ENCODE results near the gene ZCWPW1.

DNA sequence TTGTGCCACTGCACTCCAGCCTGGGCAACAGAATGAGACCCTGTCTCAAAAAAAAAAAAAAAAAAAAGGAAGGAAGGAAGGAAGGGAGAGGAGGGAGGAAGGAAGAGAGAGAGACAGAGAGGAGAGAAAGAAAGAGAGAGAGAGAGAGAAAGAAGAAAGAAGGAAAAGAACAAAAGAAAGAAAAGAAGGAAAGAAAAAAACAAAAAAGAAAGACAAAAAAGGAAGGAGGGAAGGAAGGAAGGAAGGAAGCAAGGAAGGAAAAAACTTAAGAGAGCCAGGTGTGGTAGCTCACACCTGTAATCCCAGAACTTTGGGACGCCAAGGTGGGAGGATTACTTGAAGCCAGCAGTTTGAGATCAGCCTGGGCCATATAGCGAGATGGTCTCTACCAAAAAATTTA, 36.3 kb upstream of the ZCWPW1 start:
- TF ChIP-seq, protein P1, sequence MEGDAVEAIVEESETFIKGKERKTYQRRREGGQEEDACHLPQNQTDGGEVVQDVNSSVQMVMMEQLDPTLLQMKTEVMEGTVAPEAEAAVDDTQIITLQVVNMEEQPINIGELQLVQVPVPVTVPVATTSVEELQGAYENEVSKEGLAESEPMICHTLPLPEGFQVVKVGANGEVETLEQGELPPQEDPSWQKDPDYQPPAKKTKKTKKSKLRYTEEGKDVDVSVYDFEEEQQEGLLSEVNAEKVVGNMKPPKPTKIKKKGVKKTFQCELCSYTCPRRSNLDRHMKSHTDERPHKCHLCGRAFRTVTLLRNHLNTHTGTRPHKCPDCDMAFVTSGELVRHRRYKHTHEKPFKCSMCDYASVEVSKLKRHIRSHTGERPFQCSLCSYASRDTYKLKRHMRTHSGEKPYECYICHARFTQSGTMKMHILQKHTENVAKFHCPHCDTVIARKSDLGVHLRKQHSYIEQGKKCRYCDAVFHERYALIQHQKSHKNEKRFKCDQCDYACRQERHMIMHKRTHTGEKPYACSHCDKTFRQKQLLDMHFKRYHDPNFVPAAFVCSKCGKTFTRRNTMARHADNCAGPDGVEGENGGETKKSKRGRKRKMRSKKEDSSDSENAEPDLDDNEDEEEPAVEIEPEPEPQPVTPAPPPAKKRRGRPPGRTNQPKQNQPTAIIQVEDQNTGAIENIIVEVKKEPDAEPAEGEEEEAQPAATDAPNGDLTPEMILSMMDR (IDR thresholded peaks at IDR 0.05): no peak
- TF ChIP-seq POLR2AphosphoS5 (IDR thresholded peaks at IDR 0.05): no peak

Data from prostate gland (tissue), 2 donors.